Measurements from ENCODE around the gene CRYZL1. TPM values are rescaled to one million over a fixed set of nuclear protein-coding genes. Genes with fewer than 3 reads are reported as not detected.

The CRYZL1 gene
- total RNA-seq, 6 experiments from 2014 or later, result 9.7 to 16.3 (median 13.2) TPM

- Histone ChIP-seq H3K36me3 (no peaks in the 10 kb centered on the region), H3K27ac (no peak overlapping the region), H3K4me1 (peaks cover 0 to 38% (median 12%) of the 10 kb centered on the region in 4 donors), H3K27me3 (no peaks in the 10 kb centered on the region), H3K9me3 (no peaks in the 10 kb centered on the region), H3K4me3 (no peak overlapping the region)
- DNase-seq, result no peak
- ATAC-seq, result peak in 2 of 4 donors; percentile 23 to 25
- TF ChIP-seq POLR2A (IDR thresholded peaks at IDR 0.05), result no peak
- no peak for TF ChIP-seq CTCF (IDR thresholded peaks at IDR 0.05)
- intact Hi-C loops (cut with DNase I), result loop anchor here in 1 of 2 donors (10.0 kb wide), 1 partner anchor 245 kb away; no protein-coding TSS in a partner anchor
- WGBS (ENCODE audit: insufficient coverage, low coverage, low lambda C conversion rate, missing lambda C conversion rate), result 13% methylated on average over 6 of the region's 7 CpGs
These were observed 8.7 kb upstream of the CRYZL1 start for GRCh38 chr21:33650230-33650629.

GRCh38 chr21:33648555-33648954, 7.0 kb upstream of the CRYZL1 start:
- Histone ChIP-seq H3K9me3 (no peaks in the 10 kb centered on the region), H3K4me3 (no peak overlapping the region), H3K27me3 (no peaks in the 10 kb centered on the region), H3K27ac (no peak overlapping the region), H3K36me3 (no peaks in the 10 kb centered on the region), H3K4me1 (peaks cover 0 to 44% (median 15%) of the 10 kb centered on the region in 4 donors)
- WGBS (ENCODE audit: insufficient coverage, low coverage, low lambda C conversion rate, missing lambda C conversion rate), result 100% methylated on average over 1 of the region's 1 CpG
- no peak for DNase-seq
- no peak for ATAC-seq
- intact Hi-C loops (cut with DNase I), result no loop called here
- TF ChIP-seq CTCF (IDR thresholded peaks at IDR 0.05) (no peak), POLR2A (IDR thresholded peaks at IDR 0.05) (no peak)

- H3K9me3 ChIP-seq, result no peaks in the 10 kb centered on the region
- H3K36me3 ChIP-seq, result no peaks in the 10 kb centered on the region
- 69% methylated on average over 1 of the region's 3 CpGs for WGBS (ENCODE audit: insufficient coverage, low coverage, low lambda C conversion rate, missing lambda C conversion rate)
- ATAC-seq (no peak), DNase-seq (no peak)
- intact Hi-C loops (cut with DNase I), result no loop called here
- TF ChIP-seq CTCF (IDR thresholded peaks at IDR 0.05), result no peak
- TF ChIP-seq POLR2A (IDR thresholded peaks at IDR 0.05), result no peak
- H3K4me1 ChIP-seq, result peaks cover 0 to 44% (median 15%) of the 10 kb centered on the region in 4 donors
- H3K27me3 ChIP-seq, result no peaks in the 10 kb centered on the region
- H3K27ac ChIP-seq, result no peak overlapping the region
- H3K4me3 ChIP-seq, result no peak overlapping the region
These were observed 6.0 kb upstream of the CRYZL1 start for GRCh38 chr21:33647587-33647986.

- ATAC-seq (no peak), DNase-seq (no peak)
- no peak for TF ChIP-seq POLR2A (IDR thresholded peaks at IDR 0.05)
- 73% methylated on average over 4 of the region's 4 CpGs for WGBS (ENCODE audit: insufficient coverage, low coverage, low lambda C conversion rate, missing lambda C conversion rate)
- Histone ChIP-seq H3K4me3 (no peak overlapping the region), H3K27ac (peak overlapping the region in 2 of 3 donors; percentile 75 to 87), H3K4me1 (peaks cover 0 to 42% (median 16%) of the 10 kb centered on the region in 4 donors), H3K36me3 (no peaks in the 10 kb centered on the region), H3K9me3 (no peaks in the 10 kb centered on the region), H3K27me3 (no peaks in the 10 kb centered on the region)
- intact Hi-C loops (cut with DNase I), result no loop called here
These were observed 4.2 kb upstream of the CRYZL1 start for GRCh38 chr21:33645730-33646129.

GRCh38 chr21:33644383-33645074, 3.0 kb upstream of the CRYZL1 start:
- H3K4me3 ChIP-seq, result peak overlapping the region; percentile 76 to 86 (median 85)
- H3K9me3 ChIP-seq, result no peaks in the 10 kb centered on the region
- H3K27me3 ChIP-seq, result no peaks in the 10 kb centered on the region
- H3K36me3 ChIP-seq, result no peaks in the 10 kb centered on the region
- DNase-seq (peak; percentile 40 to 74 (median 64)), ATAC-seq (peak in 3 of 4 donors; percentile 1 to 29 (median 6))
- TF ChIP-seq CTCF (IDR thresholded peaks at IDR 0.05) (no peak), POLR2A (IDR thresholded peaks at IDR 0.05) (peak; percentile 76)
- peaks cover 0 to 34% (median 14%) of the 10 kb centered on the region in 4 donors for H3K4me1 ChIP-seq
- 18% methylated on average over 11 of the region's 11 CpGs for whole genome bisulfite sequencing (ENCODE audit: insufficient coverage, low coverage, low lambda C conversion rate, missing lambda C conversion rate)
- peak overlapping the region; percentile 75 to 87 (median 82) for H3K27ac ChIP-seq
- intact Hi-C loops (cut with DNase I), result no loop called here
